GM21576 (cell line): Measurements from ENCODE around the gene MAST1.

ENCODE experiments used
- ATAC-seq: cut with Tn5 transposase; IDR thresholded peaks from one replicate; pipeline ENCODE4 v1.9.1; 2021; ENCODE audit warnings: mild to moderate bottlenecking, moderate library complexity; ENCODE audit not compliant: unreplicated experiment

Gene MAST1

GRCh38 chr19:12867120-12868099 lies 29.1 kb downstream of the MAST1 start:
- ATAC-seq: no peak

GRCh38 chr19:12868540-12869112 lies 30.3 kb downstream of the MAST1 start:
- no peak for ATAC-seq

GRCh38 chr19:12871681-12872080 lies 33.4 kb downstream of the MAST1 start:
- ATAC-seq: no peak

GRCh38 chr19:12872255-12872654 lies 33.9 kb downstream of the MAST1 start:
- no peak for ATAC-seq

- ATAC-seq: no peak
Observed at GRCh38 chr19:12872941-12873890, 34.9 kb downstream of the MAST1 start.

- no peak for ATAC-seq
Observed at GRCh38 chr19:12873891-12874745, 35.8 kb downstream of the MAST1 start.

- ATAC-seq: no peak
Observed at GRCh38 chr19:12875086-12875485, 36.8 kb downstream of the MAST1 start.

- peak; percentile 26 for ATAC-seq
Observed at GRCh38 chr19:12880551-12881171, 42.3 kb downstream of the MAST1 start.

GRCh38 chr19:12881172-12881808 lies 43.0 kb downstream of the MAST1 start, which contains the start of gene DNASE2:
DNASE2 (minus strand) TSS chr19:12881449; CDS start chr19:12881375, 74 bp downstream.
- ATAC-seq: peak; percentile 71

- ATAC-seq: no peak
Observed at GRCh38 chr19:12882589-12882988, 44.3 kb downstream of the MAST1 start.

GRCh38 chr19:12884202-12884601 lies 45.9 kb downstream of the MAST1 start:
- no peak for ATAC-seq

- no peak for ATAC-seq
Observed at GRCh38 chr19:12884627-12884925, 46.3 kb downstream of the MAST1 start.

GRCh38 chr19:12884926-12885748 lies 46.8 kb downstream of the MAST1 start:
- no peak for ATAC-seq

GRCh38 chr19:12885749-12886650 lies 47.7 kb downstream of the MAST1 start:
- no peak for ATAC-seq

GRCh38 chr19:12886651-12886968 lies 48.3 kb downstream of the MAST1 start:
- no peak for ATAC-seq

- no peak for ATAC-seq
Observed at GRCh38 chr19:12886969-12887747, 48.8 kb downstream of the MAST1 start, which contains the start of gene KLF1. KLF1 (minus strand) TSS chr19:12887201; CDS start chr19:12887140, 61 bp downstream.
